MM.1S (cell line): Measurements from ENCODE around the gene C19orf85.

Experiments used
- CTCF ChIP-seq: fragments of 300-600 bp; sonication (generic); IDR thresholded peaks from 2 replicates; pipeline ENCODE4 v1.5.1; 2016; ENCODE audit warnings: antibody characterized with exemption, low read length, mixed read lengths
- EZH2 ChIP-seq: fragments of 300-600 bp; sonication (generic); optimal IDR thresholded peaks from 2 replicates; pipeline ENCODE3; 2017; ENCODE audit warnings: low read depth, mild to moderate bottlenecking, antibody characterized with exemption, low read length, mixed read lengths
- EZH2phosphoT487 ChIP-seq: fragments of 300-600 bp; sonication (generic); IDR thresholded peaks from 2 replicates; pipeline ENCODE4 v1.6.1; 2018; ENCODE audit warnings: antibody characterized with exemption, low read length

GRCh38 chr19:55437410-55437809 lies 27.1 kb downstream of the C19orf85 start:
- TF ChIP-seq EZH2 (no peak), CTCF (no peak), EZH2phosphoT487 (no peak)
